ENCODE measurements around the gene TSC22D4.
A peak's percentile ranks its signal among the peaks of the same experiment; 100 is the strongest.

The TSC22D4 gene

GRCh38 chr7:100492738-100493475 is 13.9 kb upstream of the TSC22D4 start:
- DNase-seq (ENCODE audit: low spot score) = no peak

GRCh38 chr7:100491192-100491578 is 12.2 kb upstream of the TSC22D4 start:
- no peak for DNase-seq (ENCODE audit: low spot score)

DNA sequence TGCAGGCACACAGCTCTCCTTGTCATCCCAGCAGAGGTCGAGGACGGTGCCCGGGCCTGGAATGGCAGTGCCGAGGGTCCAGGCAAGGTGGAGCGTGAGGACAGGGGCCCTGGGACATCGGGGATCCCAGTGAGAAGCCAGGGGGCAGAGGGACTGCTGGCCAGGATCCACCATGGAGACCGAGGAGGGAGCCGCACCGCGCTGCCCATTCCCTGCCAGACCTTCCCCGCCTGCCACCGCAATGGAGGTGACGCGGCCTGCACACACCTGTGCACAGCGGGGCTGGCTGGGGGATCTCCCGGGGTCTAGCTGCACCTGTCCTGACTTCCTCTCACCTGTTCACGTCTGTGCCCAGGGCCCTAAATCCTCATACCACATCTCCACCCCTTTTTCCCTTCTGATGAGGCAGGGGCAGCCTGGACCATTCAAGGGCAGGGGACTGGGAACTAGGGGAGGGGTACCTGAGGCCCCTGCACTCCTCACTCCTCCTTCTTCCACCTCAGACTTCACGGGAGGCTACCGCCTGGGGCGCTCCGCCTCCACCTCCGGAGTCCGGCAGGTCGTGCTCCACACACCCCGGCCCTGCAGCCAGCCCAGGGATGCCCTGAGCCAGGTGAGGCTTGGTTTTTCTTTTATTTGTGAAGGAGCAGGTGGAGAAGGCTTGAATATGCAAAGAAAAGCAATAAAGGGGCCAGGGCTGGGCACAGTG is 11.6 kb upstream of the TSC22D4 start:
- no peak for DNase-seq (ENCODE audit: low spot score)

DNA sequence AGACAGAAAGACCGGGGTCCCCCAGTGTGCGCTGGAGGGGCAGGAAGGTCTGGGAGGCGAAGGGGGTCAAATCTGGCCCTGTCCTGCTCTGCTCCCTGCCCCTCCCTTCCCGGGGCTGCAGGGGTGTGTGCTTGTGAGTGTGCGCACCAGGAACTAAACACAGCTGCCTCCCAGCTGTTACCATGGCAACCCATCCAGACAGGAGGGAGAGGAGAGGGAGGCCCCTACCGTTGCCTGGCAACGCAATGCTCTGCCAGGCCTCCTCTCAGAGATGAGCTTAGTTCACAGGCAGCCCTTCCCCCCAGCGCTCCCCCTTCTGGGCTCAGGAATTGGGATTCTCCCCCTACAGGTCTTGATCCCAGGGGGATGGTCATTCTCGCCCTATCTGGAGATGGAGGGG is 10.8 kb upstream of the TSC22D4 start:
- DNase-seq (ENCODE audit: low spot score) = peak; percentile 58

DNA sequence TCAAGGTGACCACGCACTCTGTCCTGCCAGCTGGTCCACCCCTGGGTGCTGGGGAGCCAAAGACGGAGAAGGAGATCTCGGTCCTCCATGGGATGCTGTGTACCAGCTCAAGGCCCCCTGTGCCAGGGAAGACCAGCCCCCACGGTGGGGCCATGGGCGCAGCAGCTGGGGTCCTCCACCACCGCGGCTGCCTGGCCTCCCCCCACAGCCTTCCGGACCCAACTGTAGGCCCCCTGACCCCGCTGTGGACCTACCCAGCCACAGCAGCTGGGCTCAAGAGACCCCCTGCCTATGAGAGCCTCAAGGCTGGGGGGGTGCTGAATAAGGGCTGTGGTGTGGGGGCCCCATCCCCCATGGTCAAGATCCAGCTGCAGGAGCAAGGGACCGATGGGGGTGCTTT is 10.1 kb upstream of the TSC22D4 start:
- no peak for DNase-seq (ENCODE audit: low spot score)

DNA sequence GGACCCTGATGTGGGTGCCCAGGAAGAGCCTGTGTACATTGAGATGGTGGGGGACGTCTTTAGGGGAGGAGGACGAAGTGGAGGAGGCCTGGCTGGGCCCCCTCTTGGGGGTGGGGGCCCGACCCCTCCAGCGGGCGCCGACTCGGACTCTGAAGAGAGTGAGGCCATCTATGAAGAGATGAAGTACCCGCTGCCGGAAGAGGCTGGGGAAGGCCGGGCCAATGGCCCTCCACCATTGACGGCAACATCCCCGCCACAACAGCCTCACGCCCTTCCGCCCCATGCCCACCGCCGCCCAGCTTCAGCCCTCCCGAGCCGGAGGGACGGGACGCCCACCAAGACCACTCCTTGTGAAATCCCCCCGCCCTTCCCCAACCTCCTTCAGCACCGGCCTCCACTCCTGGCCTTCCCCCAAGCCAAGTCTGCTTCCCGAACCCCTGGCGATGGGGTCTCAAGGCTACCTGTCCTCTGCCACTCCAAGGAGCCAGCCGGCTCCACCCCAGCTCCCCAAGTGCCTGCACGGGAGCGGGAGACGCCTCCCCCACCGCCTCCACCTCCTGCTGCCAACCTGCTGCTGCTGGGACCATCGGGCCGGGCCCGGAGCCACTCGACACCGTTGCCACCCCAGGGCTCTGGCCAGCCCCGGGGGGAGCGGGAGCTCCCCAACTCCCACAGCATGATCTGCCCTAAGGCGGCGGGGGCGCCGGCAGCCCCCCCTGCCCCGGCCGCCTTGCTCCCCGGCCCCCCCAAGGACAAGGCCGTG is 9.5 kb upstream of the TSC22D4 start:
- DNase-seq (ENCODE audit: low spot score) = no peak

GRCh38 chr7:100486753-100487446 is 7.9 kb upstream of the TSC22D4 start:
- no peak for DNase-seq (ENCODE audit: low spot score)

GRCh38 chr7:100486111-100486636 is 7.2 kb upstream of the TSC22D4 start:
- no peak for DNase-seq (ENCODE audit: low spot score)

DNA sequence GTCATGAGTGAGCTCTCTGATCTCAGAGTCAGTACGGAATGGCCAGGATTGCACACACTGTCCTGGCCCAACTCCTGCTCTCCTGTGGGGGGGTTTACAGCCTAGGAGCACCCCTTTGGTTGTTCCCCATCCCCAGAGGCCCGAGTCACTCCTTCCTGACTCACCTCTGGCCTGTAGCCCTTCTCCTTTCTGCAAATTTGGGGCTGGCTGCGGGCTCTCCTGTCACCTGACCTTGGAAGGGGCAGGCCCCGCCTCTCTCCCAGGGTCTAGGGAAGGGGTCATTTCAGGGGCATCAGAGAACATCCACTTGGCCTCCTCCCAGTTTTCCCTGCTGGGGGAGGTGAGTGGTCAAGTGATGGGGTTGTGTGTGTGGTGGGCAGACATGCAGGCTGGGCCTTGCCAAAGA is 6.5 kb upstream of the TSC22D4 start:
- DNase-seq (ENCODE audit: low spot score) = no peak

DNA sequence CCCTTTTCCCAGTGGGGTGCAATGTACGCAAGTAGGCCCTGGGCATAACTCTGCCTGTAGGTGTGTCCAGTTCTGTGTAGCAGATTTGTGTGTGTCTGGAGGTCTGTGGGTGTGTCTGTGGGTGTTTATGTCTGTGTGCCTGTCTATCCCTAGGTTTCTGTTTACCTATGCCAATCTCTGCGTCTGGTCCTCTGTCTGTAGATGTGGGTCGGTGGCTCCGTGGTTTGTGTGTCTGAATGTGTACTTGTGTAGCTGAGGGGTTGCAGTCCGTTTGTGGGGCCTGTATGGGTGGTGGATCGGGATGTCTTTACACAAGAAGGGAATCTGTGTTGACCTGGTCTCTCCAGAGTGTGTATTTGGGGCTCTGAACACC is 5.6 kb upstream of the TSC22D4 start:
- peak; percentile 1 for DNase-seq (ENCODE audit: low spot score)

- DNase-seq (ENCODE audit: low spot score) = peak; percentile 47
These were observed 5.0 kb upstream of the TSC22D4 start, which contains the start of gene NYAP1 for GRCh38 chr7:100483722-100484672. Gene NYAP1, plus strand, starts transcription at chr7:100483927. Its CDS starts 1,385 bp downstream, at chr7:100485312.

DNA sequence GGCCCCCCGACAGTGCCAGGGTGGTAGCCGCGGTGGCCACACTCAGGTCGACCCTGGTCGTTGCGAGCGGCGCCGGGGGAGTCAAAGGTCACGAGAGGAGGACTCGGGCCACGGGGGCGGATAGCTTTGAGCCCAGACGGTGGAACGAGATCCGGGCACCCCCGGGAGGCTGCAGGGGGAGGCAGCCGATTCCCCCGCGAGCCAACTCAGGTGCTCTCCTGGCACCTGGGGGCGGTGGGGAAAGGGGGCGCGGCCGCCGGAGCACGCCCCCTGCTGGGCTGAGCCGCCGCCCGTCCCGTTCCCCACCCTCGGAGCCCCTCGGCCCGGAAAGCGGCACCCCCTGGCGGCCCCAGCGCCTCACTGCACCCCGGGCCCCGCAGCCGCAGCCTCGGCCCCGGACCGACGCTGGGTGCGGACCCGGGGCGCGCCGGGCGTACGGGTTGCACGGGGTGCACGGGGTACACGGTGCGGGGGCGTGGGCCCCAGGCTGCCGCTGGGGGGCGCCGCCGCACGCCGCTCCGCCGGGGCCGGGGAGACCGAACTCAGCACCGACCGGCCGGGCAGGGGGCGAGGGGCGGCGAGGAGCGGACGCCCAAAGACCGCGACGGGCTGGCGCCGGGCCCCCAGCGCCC is 4.2 kb upstream of the TSC22D4 start:
- DNase-seq (ENCODE audit: low spot score) = peak; percentile 89

GRCh38 chr7:100482728-100483089 is 3.7 kb upstream of the TSC22D4 start:
- DNase-seq (ENCODE audit: low spot score) = no peak

DNA sequence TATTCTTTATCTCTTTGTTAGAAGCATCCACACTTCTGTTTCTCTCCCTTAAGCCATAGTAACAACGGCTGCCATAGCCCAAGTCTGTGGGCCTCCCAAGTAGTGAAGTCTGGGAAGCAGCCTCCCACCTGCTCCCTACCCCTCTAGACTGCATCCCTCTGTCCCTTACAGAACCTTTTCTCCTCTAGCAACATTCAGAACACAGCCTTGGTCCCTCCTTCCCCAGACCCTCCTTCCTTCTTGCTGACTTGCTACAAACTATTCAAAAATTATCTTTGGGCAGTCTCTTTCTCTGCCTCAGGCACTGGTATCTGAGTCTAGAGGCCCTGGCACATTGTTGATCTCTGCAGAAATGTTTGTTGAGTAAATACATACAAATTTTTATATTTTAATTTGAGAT is 2.5 kb upstream of the TSC22D4 start:
- no peak for DNase-seq (ENCODE audit: low spot score)

- no peak for DNase-seq (ENCODE audit: low spot score)
These were observed 1.1 kb downstream of the TSC22D4 start for GRCh38 chr7:100477871-100478267.

DNA sequence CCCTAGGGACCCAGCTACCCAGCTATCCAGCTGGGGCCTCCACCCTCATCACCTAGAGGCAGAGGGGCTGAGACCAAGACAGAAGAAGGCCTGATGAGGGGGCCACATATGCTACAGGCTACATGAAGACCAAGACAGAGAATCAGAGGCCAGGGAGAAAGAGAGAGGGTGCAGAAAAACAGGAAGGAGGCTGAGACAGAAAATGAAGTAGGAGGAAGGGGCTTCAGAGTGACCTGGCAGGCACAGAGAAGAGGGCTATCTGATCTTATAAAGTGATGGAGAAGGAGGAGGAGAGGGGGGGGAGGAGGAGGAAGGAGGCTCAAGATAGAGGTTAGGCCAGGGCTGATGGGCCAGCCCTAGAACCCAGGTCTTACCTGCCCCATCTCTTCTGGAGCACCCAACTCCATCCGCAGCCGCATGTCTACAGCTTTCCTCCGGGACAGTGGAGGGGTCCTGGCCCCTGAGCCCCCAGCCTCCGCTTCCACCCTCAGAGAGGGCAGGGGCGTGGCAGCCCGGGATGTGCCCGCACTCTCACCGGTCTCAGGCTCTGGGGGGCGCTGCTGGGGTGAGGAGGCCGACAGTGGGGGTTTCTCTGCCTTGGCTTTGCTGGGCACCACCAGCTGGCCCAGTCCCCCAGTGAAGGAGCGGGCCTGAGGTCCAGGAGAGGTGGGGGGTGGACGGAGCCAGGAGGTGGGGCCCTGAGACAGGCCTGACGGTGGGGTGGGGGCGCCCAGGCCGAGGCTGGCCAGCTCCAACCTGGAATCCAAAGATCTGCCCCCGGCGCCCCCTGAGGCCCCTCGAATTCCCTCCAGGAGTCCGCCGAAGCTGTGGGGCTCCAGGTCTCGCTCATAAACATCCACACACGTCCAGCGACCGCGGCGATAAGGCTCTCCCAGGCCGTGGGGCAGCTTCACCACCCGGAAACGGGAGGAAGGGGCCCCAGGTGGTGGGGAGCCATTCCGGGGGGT is 1.8 kb downstream of the TSC22D4 start:
- peak; percentile 37 for DNase-seq (ENCODE audit: low spot score)

DNA sequence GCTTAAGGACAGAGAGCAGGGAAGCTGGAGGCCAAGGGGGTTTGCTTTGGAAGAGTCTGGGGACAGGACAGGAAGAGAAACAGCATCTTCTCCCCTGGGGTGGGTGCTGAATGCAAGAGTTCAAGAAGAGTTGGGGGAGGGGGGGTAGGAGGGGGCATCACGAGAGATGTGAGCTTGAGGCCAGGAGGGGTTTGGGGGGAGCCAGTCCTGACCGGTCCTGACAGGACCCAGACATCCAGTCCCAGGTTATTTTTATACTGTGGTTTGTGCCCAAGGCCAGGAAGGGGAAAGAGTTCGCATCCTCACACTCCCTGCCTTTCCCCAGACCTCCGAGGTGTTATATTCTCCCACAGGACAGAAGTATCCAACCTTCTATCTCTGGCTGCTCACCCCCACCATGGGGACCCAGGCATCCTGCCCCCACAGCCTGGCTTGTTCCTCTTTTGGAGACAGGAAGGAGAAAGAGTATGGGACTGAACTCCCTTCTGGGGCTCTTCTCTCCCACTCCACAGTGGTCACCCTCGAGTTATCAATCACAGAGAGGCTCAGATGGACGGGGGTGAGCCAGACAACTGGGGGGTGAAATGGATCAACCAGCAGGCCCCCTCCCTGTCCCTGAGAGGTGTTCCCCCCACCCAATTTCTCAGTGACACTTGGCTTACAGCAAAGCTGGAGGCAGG is 2.8 kb downstream of the TSC22D4 start:
- DNase-seq (ENCODE audit: low spot score) = no peak

DNA sequence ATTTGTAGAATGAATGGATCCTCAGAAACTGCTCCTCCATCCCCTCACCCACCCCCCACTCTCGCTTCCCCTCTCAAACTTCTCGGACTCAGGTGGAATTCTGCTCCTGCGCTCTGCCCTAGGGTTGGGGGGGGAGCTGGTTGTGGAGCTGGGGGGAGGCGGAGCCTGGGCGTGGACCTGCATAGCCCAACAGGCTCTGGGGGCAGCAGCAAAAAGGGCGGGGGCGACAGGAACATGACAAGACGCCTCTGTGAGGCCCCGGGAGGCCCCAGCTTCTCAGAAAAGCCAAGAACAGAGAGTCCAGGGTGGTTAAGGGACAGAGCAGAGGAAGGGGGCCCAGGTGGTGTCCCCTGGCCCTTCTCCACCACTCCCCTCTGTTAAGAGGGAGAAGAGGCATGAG is 3.5 kb downstream of the TSC22D4 start:
- no peak for DNase-seq (ENCODE audit: low spot score)
